SK-N-SH (cell line): ENCODE measurements around the gene DENND1A. TPM values are rescaled to one million over a fixed set of nuclear protein-coding genes. Genes with fewer than 3 reads are reported as not detected.

Experiments
- CTCF ChIA-PET: fragments of 300-600, 350-600 bp; formaldehyde crosslinking; extraction: SDS; loops from one replicate; lab custom pipeline; 2021; lab: Yijun Ruan, JAX
- POLR2A ChIA-PET: fragments of 350-600 bp; sonication (Branson Sonifier 250); formaldehyde crosslinking; extraction: SDS; loops from one replicate; lab custom pipeline; 2020; ENCODE audit warnings: antibody characterized with exemption, inconsistent platforms; lab: Yijun Ruan, JAX
- DNase-seq: peaks from one replicate; pipeline ENCODE4 v3.0.0; 2012
- H2AFZ ChIP-seq: fragments of 200-600 bp; sonication (generic); 2 replicates; pipeline ENCODE4 v1.8.1; 2016; ENCODE audit warnings: antibody characterized with exemption, mild to moderate bottlenecking, low read depth
- H3F3A ChIP-seq: fragments of 200-600 bp; sonication (generic); replicated peaks from 2 replicates; pipeline ENCODE3; 2016; ENCODE audit warnings: antibody characterized with exemption, mild to moderate bottlenecking; ENCODE audit not compliant: insufficient read depth
- H3K27ac ChIP-seq, 2 experiments: fragments of 200-500 bp in 1 of 2; fragments of 200-600 bp in 1 of 2; sonication (Bioruptor generic) in 1 of 2; sonication (generic), shearing (Covaris generic) in 1 of 2; 2 replicates each; pipeline versions ENCODE4 v1.5.1 to v1.6.1; 2014 to 2016; ENCODE audit warnings: low read depth in 2 of 2, inconsistent platforms in 1 of 2, low read length in 1 of 2, mild to moderate bottlenecking in 1 of 2, mixed read lengths in 1 of 2
- H3K27me3 ChIP-seq: fragments of 200-600 bp; sonication (generic), shearing (Covaris generic); 2 replicates; pipeline ENCODE4 v1.6.1; 2016; ENCODE audit warnings: mixed run types; ENCODE audit not compliant: insufficient read depth
- H3K36me3 ChIP-seq, 2 experiments: fragments of 200-500 bp in 1 of 2; fragments of 200-600 bp in 1 of 2; sonication (Bioruptor generic) in 1 of 2; sonication (generic) in 1 of 2; replicated peaks in 1 of 2; 2 replicates each; pipeline versions ENCODE3 to v1.5.1; 2014 to 2016; ENCODE audit warnings: low read length in 1 of 2, mild to moderate bottlenecking in 1 of 2; ENCODE audit not compliant: insufficient read depth in 2 of 2, control insufficient read depth in 1 of 2
- H3K4me1 ChIP-seq, 2 experiments: fragments of 200-500 bp in 1 of 2; fragments of 200-600 bp in 1 of 2; sonication (Bioruptor generic) in 1 of 2; sonication (generic), shearing (Covaris generic) in 1 of 2; 2 replicates each; pipeline versions ENCODE4 v1.5.1 to v1.6.1; 2014 to 2016; ENCODE audit warnings: low read depth in 1 of 2, low read length in 1 of 2, mixed run types in 1 of 2; ENCODE audit not compliant: insufficient read depth in 2 of 2, control insufficient read depth in 1 of 2
- H3K4me2 ChIP-seq: fragments of 200-600 bp; sonication (generic), shearing (Covaris generic); 2 replicates; pipeline ENCODE4 v1.6.1; 2017; ENCODE audit warnings: mixed run types
- H3K4me3 ChIP-seq, 2 experiments: fragments of 200-500 bp in 1 of 2; fragments of 200-600 bp in 1 of 2; sonication (Bioruptor generic) in 1 of 2; sonication (generic), shearing (Covaris generic) in 1 of 2; 2 replicates each; pipeline versions ENCODE4 v1.5.1 to v1.8.1; 2014 to 2016; ENCODE audit warnings: low read depth in 2 of 2, inconsistent platforms in 1 of 2, low read length in 1 of 2, mild to moderate bottlenecking in 1 of 2, mixed read lengths in 1 of 2, moderate library complexity in 1 of 2
- H3K79me2 ChIP-seq: fragments of 200-600 bp; sonication (generic); 2 replicates; pipeline ENCODE4 v1.8.1; 2017; ENCODE audit warnings: mild to moderate bottlenecking; ENCODE audit not compliant: insufficient read depth
- H3K9ac ChIP-seq: fragments of 200-600 bp; sonication (generic); 2 replicates; pipeline ENCODE4 v1.6.1; 2017; ENCODE audit warnings: mixed run types
- H3K9me2 ChIP-seq: fragments of 200-600 bp; sonication (generic); 2 replicates; pipeline ENCODE4 v1.6.1; 2017; ENCODE audit warnings: mixed run types
- H3K9me3 ChIP-seq: fragments of 200-600 bp; sonication (generic); 2 replicates; pipeline ENCODE4 v1.6.1; 2017; ENCODE audit warnings: mixed run types, mild to moderate bottlenecking, moderate library complexity
- H4K20me1 ChIP-seq: fragments of 200-600 bp; sonication (generic); 2 replicates; pipeline ENCODE4 v1.6.1; 2017; ENCODE audit warnings: mild to moderate bottlenecking, mixed run types; ENCODE audit not compliant: insufficient read depth
- FOXJ3 ChIP-seq: sonication (generic); formaldehyde crosslinking; IDR thresholded peaks from 2 replicates; pipeline ENCODE4 v1.5.1; 2020; ENCODE audit warnings: mild to moderate bottlenecking, missing genetic modification reagents
- FOXM1 ChIP-seq: IDR thresholded peaks from 2 replicates; pipeline ENCODE4 v1.4.0; 2012; ENCODE audit warnings: low read depth, mild to moderate bottlenecking
- GATA2 ChIP-seq: sonication (generic); formaldehyde crosslinking; IDR thresholded peaks from 2 replicates; pipeline ENCODE4 v1.5.0; 2020; ENCODE audit warnings: mild to moderate bottlenecking, missing genetic modification reagents
- JUND ChIP-seq: IDR thresholded peaks from 2 replicates; pipeline ENCODE4 v1.4.0; 2012
- MEF2A ChIP-seq: IDR thresholded peaks from 2 replicates; pipeline ENCODE4 v1.4.0; 2012; ENCODE audit warnings: low read depth, borderline replicate concordance
- NFIC ChIP-seq: IDR thresholded peaks from 2 replicates; pipeline ENCODE4 v1.4.0; 2012; ENCODE audit warnings: borderline replicate concordance
- NRF1 ChIP-seq: IDR thresholded peaks from 2 replicates; pipeline ENCODE4 v1.6.1; 2012; ENCODE audit warnings: low read depth, mild to moderate bottlenecking, low read length
- POLR2AphosphoS5 ChIP-seq: IDR thresholded peaks from 2 replicates; pipeline ENCODE4 v1.6.1; 2012; ENCODE audit warnings: low read depth, low read length
- RAD21 ChIP-seq: IDR thresholded peaks from 2 replicates; pipeline ENCODE4 v1.6.1; 2012; ENCODE audit warnings: mild to moderate bottlenecking, low read length
- RFX5 ChIP-seq: IDR thresholded peaks from 2 replicates; pipeline ENCODE4 v1.6.1; 2012; ENCODE audit warnings: mild to moderate bottlenecking, improper control_type of control experiment, low read length
- SMC3 ChIP-seq: IDR thresholded peaks from 2 replicates; pipeline ENCODE4 v1.6.1; 2012; ENCODE audit warnings: low read depth, low read length, improper control_type of control experiment
- TAF1 ChIP-seq: IDR thresholded peaks from 2 replicates; pipeline ENCODE4 v1.6.1; 2012; ENCODE audit warnings: low read depth, mild to moderate bottlenecking, low read length, moderate library complexity, borderline replicate concordance
- TCF12 ChIP-seq: IDR thresholded peaks from 2 replicates; pipeline ENCODE4 v1.4.0; 2012
- TEAD4 ChIP-seq: IDR thresholded peaks from 2 replicates; pipeline ENCODE4 v1.4.0; 2012; ENCODE audit warnings: mild to moderate bottlenecking, borderline replicate concordance; ENCODE audit not compliant: insufficient read depth
- YY1 ChIP-seq: IDR thresholded peaks from 2 replicates; pipeline ENCODE4 v1.4.0; 2012; ENCODE audit warnings: low read depth, mild to moderate bottlenecking
- WGBS: methylation state at CpG from one replicate; pipeline ENCODE4 v1.1.6; 2017; ENCODE audit warnings: low lambda C conversion rate; 5-methylcytosine and 5-hydroxymethylcytosine counted together
- polyA plus RNA-seq, 3 experiments: library from polyadenylated mRNA; depleted of rRNA; stranded (reverse); fragments of >200 nt; gene quantifications; 2 replicates each; pipeline ENCODE4 v1.2.3, GENCODE V29; 2012
- TF ChIP-seq, protein P1 (sequence below): fragments of 150-350 bp; IDR thresholded peaks from 2 replicates; pipeline ENCODE4 v1.6.1; 2016; ENCODE audit warnings: mild to moderate bottlenecking, low read depth, low read length
- TF ChIP-seq, protein P2 (sequence below): IDR thresholded peaks from 2 replicates; pipeline ENCODE4 v1.4.0; 2012; ENCODE audit warnings: low read depth
- TF ChIP-seq, protein P3 (sequence below): IDR thresholded peaks from 2 replicates; pipeline ENCODE4 v1.6.1; 2012; ENCODE audit warnings: mild to moderate bottlenecking, low read depth, low read length, moderate library complexity
- TF ChIP-seq, protein P4 (sequence below): fragments of 150-350 bp; IDR thresholded peaks from 2 replicates; pipeline ENCODE4 v1.6.1; 2017; ENCODE audit warnings: antibody characterized with exemption, low read length, low read depth, borderline replicate concordance

Gene DENND1A
- polyA plus RNA-seq, 1 of the 3 experiments (the other 2 are of a cell fraction) = 25.4 TPM

DNA sequence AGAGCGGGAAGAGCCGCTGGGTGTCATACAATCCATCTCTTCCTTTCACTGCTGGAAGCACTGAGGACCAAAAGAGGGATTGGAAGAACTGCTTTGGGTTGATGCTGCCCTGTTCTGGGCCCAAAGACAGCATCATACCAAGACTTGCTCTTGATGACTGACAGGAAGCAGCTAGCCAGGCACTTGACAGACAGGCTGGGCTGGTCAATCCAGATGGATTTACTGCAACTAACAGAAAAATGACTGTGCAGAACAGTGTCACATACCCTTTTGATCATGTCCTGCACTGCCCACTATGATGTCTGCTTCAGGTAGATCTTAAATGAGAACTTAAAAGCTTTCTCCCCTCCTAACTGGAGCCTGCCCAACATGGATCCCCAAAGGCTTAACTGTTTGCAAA is 416.4 kb downstream of the DENND1A start:
- no peak overlapping the region for H2AFZ ChIP-seq
- peaks cover 0 to 2% of the 10 kb centered on the region in 2 experiments; a peak in 1 of 4 replicates for H3K4me1 ChIP-seq
- CTCF ChIA-PET = no interaction called here
- H4K20me1 ChIP-seq = no peaks in the 10 kb centered on the region
- H3K27me3 ChIP-seq = no peaks in the 10 kb centered on the region
- H3K79me2 ChIP-seq = no peaks in the 10 kb centered on the region
- H3K4me3 ChIP-seq = no peak overlapping the region
- TF ChIP-seq, protein P1, sequence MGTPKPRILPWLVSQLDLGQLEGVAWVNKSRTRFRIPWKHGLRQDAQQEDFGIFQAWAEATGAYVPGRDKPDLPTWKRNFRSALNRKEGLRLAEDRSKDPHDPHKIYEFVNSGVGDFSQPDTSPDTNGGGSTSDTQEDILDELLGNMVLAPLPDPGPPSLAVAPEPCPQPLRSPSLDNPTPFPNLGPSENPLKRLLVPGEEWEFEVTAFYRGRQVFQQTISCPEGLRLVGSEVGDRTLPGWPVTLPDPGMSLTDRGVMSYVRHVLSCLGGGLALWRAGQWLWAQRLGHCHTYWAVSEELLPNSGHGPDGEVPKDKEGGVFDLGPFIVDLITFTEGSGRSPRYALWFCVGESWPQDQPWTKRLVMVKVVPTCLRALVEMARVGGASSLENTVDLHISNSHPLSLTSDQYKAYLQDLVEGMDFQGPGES = no peak
- TF ChIP-seq FOXM1 (no peak), TAF1 (no peak), NRF1 (no peak), YY1 (no peak), FOXJ3 (no peak), RFX5 (no peak), NFIC (no peak), TEAD4 (no peak), TCF12 (no peak), RAD21 (no peak), SMC3 (no peak), MEF2A (no peak), JUND (no peak), GATA2 (CRISPR knock-in tag) (no peak), POLR2AphosphoS5 (no peak)
- TF ChIP-seq, protein P2, sequence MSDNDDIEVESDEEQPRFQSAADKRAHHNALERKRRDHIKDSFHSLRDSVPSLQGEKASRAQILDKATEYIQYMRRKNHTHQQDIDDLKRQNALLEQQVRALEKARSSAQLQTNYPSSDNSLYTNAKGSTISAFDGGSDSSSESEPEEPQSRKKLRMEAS = no peak
- TF ChIP-seq, protein P3, sequence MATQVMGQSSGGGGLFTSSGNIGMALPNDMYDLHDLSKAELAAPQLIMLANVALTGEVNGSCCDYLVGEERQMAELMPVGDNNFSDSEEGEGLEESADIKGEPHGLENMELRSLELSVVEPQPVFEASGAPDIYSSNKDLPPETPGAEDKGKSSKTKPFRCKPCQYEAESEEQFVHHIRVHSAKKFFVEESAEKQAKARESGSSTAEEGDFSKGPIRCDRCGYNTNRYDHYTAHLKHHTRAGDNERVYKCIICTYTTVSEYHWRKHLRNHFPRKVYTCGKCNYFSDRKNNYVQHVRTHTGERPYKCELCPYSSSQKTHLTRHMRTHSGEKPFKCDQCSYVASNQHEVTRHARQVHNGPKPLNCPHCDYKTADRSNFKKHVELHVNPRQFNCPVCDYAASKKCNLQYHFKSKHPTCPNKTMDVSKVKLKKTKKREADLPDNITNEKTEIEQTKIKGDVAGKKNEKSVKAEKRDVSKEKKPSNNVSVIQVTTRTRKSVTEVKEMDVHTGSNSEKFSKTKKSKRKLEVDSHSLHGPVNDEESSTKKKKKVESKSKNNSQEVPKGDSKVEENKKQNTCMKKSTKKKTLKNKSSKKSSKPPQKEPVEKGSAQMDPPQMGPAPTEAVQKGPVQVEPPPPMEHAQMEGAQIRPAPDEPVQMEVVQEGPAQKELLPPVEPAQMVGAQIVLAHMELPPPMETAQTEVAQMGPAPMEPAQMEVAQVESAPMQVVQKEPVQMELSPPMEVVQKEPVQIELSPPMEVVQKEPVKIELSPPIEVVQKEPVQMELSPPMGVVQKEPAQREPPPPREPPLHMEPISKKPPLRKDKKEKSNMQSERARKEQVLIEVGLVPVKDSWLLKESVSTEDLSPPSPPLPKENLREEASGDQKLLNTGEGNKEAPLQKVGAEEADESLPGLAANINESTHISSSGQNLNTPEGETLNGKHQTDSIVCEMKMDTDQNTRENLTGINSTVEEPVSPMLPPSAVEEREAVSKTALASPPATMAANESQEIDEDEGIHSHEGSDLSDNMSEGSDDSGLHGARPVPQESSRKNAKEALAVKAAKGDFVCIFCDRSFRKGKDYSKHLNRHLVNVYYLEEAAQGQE = no peak
- TF ChIP-seq, protein P4, sequence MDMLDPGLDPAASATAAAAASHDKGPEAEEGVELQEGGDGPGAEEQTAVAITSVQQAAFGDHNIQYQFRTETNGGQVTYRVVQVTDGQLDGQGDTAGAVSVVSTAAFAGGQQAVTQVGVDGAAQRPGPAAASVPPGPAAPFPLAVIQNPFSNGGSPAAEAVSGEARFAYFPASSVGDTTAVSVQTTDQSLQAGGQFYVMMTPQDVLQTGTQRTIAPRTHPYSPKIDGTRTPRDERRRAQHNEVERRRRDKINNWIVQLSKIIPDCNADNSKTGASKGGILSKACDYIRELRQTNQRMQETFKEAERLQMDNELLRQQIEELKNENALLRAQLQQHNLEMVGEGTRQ = no peak
- H3K4me2 ChIP-seq = no peak overlapping the region
- H3F3A ChIP-seq = no peaks in the 10 kb centered on the region
- no peaks in the 10 kb centered on the region for H3K36me3 ChIP-seq
- POLR2A ChIA-PET = no interaction called here
- DNase-seq = no peak
- WGBS = 89% methylated on average over 2 of the region's 2 CpGs
- no peaks in the 10 kb centered on the region for H3K9me3 ChIP-seq
- H3K9ac ChIP-seq = no peak overlapping the region
- no peak overlapping the region for H3K27ac ChIP-seq
- H3K9me2 ChIP-seq = no peaks in the 10 kb centered on the region
